HuH-7.5 (cell line): ENCODE data around the gene CACNB3.

ENCODE experiments used
- DNase-seq: peaks from one replicate; pipeline ENCODE4 v3.0.0; 2011; ENCODE audit warnings: low spot score

Gene CACNB3

GRCh38 chr12:48788854-48789775 lies 29.2 kb upstream of the CACNB3 start, which contains the start of gene ADCY6:
Gene ADCY6 (minus strand): TSS chr12:48789089. CDS start chr12:48783434, 5,655 bp downstream.
- DNase-seq, result peak; percentile 94

- no peak for DNase-seq
Observed at GRCh38 chr12:48789858-48790326, 28.4 kb upstream of the CACNB3 start.

GRCh38 chr12:48793696-48794095 lies 24.6 kb upstream of the CACNB3 start:
- no peak for DNase-seq

- DNase-seq, result no peak
Observed at GRCh38 chr12:48794870-48795269, 23.4 kb upstream of the CACNB3 start.

- peak; percentile 90 for DNase-seq
Observed at GRCh38 chr12:48795550-48796455, 22.5 kb upstream of the CACNB3 start.

GRCh38 chr12:48796976-48797375 lies 21.3 kb upstream of the CACNB3 start:
- DNase-seq, result no peak

GRCh38 chr12:48800457-48800856 lies 17.8 kb upstream of the CACNB3 start:
- no peak for DNase-seq

GRCh38 chr12:48800971-48801370 lies 17.3 kb upstream of the CACNB3 start:
- DNase-seq, result no peak

- DNase-seq, result no peak
Observed at GRCh38 chr12:48803675-48804074, 14.6 kb upstream of the CACNB3 start.

GRCh38 chr12:48807981-48808380 lies 10.3 kb upstream of the CACNB3 start:
- DNase-seq, result no peak

- DNase-seq, result no peak
Observed at GRCh38 chr12:48810903-48811431, 7.3 kb upstream of the CACNB3 start.

GRCh38 chr12:48811437-48812090 lies 6.7 kb upstream of the CACNB3 start:
- DNase-seq, result no peak

GRCh38 chr12:48812389-48812788 lies 5.9 kb upstream of the CACNB3 start:
- no peak for DNase-seq

- DNase-seq, result no peak
Observed at GRCh38 chr12:48813465-48814261, 4.6 kb upstream of the CACNB3 start.

GRCh38 chr12:48814262-48815125 lies 3.8 kb upstream of the CACNB3 start:
- peak; percentile 82 for DNase-seq

- peak; percentile 87 for DNase-seq
Observed at GRCh38 chr12:48815126-48816110, 2.9 kb upstream of the CACNB3 start.

- DNase-seq, result no peak
Observed at GRCh38 chr12:48816143-48816854, 2.0 kb upstream of the CACNB3 start.
